HG03520 (cell line): Measurements from ENCODE around the gene NR5A2.

Experiments used
- ATAC-seq: cut with Tn5 transposase; IDR thresholded peaks from one replicate; pipeline ENCODE4 v1.9.1; 2021; ENCODE audit warnings: mild to moderate bottlenecking, moderate library complexity; ENCODE audit not compliant: unreplicated experiment

NR5A2 gene

GRCh38 chr1:200062143-200062542 lies 34.6 kb downstream of the NR5A2 start:
- ATAC-seq = no peak

GRCh38 chr1:200072636-200073285 lies 45.3 kb downstream of the NR5A2 start:
- ATAC-seq = peak; percentile 98

GRCh38 chr1:200073286-200073637 lies 45.8 kb downstream of the NR5A2 start:
- ATAC-seq = no peak

GRCh38 chr1:200075522-200075921 lies 48.0 kb downstream of the NR5A2 start:
- no peak for ATAC-seq

GRCh38 chr1:200075938-200076546 lies 48.5 kb downstream of the NR5A2 start:
- ATAC-seq = no peak

GRCh38 chr1:200079232-200079940 lies 51.9 kb downstream of the NR5A2 start:
- ATAC-seq = no peak

GRCh38 chr1:200081151-200081968 lies 53.9 kb downstream of the NR5A2 start:
- ATAC-seq = no peak

GRCh38 chr1:200081969-200082245 lies 54.4 kb downstream of the NR5A2 start:
- no peak for ATAC-seq

GRCh38 chr1:200082329-200082728 lies 54.8 kb downstream of the NR5A2 start:
- ATAC-seq = no peak

- no peak for ATAC-seq
Measured at GRCh38 chr1:200090252-200091159, 63.0 kb downstream of the NR5A2 start.

GRCh38 chr1:200095057-200095577 lies 67.6 kb downstream of the NR5A2 start:
- no peak for ATAC-seq

- ATAC-seq = no peak
Measured at GRCh38 chr1:200096774-200097173, 69.3 kb downstream of the NR5A2 start.

GRCh38 chr1:200099040-200099439 lies 71.5 kb downstream of the NR5A2 start:
- ATAC-seq = no peak

- no peak for ATAC-seq
Measured at GRCh38 chr1:200103966-200104583, 76.6 kb downstream of the NR5A2 start.

- ATAC-seq = no peak
Measured at GRCh38 chr1:200107004-200107470, 79.5 kb downstream of the NR5A2 start.

GRCh38 chr1:200108659-200109058 lies 81.1 kb downstream of the NR5A2 start:
- ATAC-seq = no peak

GRCh38 chr1:200112290-200112689 lies 84.8 kb downstream of the NR5A2 start:
- ATAC-seq = no peak

GRCh38 chr1:200115532-200115931 lies 88.0 kb downstream of the NR5A2 start:
- no peak for ATAC-seq

- ATAC-seq = no peak
Measured at GRCh38 chr1:200116324-200116723, 88.8 kb downstream of the NR5A2 start.
